Effector CD8-positive, alpha-beta T cell (primary cell): ENCODE measurements around the gene CYP1B1.
A peak's percentile ranks its signal among the peaks of the same experiment; 100 is the strongest.
"Not testable (repeated sequence)": the region's sequence is repeated elsewhere in the genome, so short reads cannot be mapped to it uniquely, and the experiment has no call there.

ENCODE experiments used
- DNase-seq: peaks from one replicate; lab custom pipeline; 2025; lab: John Stamatoyannopoulos, UW
- total RNA-seq, 4 experiments: gene quantifications; one replicate each; lab custom pipeline; 2026; lab: John Stamatoyannopoulos, UW

The CYP1B1 gene
- 0 to 3.1 (median 0.13) reads per million in 4 experiments for total RNA-seq

GRCh38 chr2:38075507-38076151, at the start of gene CYP1B1:
TSS of gene CYP1B1 (minus strand) at chr2:38076151. CDS start at chr2:38075388, 763 bp downstream.
- no peak for DNase-seq

- no peak for DNase-seq
Measured at GRCh38 chr2:38125007-38125406, 49.1 kb upstream of the CYP1B1 start.

DNA sequence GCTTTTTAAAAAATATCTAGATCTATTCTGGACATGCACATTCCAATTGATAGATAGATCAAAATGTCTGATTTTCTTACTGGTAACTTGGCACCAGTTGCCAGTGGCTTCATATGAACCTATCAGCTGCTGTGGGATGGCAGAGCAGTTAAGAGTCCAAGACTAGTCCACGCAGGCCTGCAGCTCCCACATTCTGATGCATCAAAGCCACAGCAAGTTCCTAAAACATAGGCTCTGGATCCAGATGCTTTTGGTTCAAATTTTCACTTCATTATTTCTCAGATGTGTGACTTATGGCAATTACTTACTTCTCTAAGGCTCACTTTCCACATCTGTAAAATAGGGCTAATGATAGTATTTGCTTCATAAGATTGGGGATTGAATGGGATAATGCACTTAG, 48.0 kb upstream of the CYP1B1 start:
- no peak for DNase-seq

- DNase-seq = no peak
Measured at GRCh38 chr2:38122344-38122743, 46.4 kb upstream of the CYP1B1 start.

DNA sequence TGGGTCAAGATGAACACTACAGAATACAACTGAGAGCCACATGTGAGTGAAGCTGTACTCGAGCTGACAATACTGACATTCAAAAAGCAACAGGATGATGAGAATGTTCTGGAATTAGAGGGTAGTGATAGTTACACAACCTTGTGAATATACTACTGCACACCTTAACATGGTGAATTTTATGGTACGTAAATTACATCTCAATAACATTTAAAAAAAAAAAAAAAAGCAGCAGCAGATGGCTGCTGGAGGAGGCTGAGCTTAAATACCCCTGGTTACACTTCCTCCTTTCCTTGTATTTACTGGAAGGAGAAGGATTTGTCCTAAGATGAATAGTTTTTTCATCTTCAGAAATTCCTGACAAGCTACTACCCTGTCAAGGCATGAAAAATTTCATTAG, 45.5 kb upstream of the CYP1B1 start:
- DNase-seq = no peak

DNA sequence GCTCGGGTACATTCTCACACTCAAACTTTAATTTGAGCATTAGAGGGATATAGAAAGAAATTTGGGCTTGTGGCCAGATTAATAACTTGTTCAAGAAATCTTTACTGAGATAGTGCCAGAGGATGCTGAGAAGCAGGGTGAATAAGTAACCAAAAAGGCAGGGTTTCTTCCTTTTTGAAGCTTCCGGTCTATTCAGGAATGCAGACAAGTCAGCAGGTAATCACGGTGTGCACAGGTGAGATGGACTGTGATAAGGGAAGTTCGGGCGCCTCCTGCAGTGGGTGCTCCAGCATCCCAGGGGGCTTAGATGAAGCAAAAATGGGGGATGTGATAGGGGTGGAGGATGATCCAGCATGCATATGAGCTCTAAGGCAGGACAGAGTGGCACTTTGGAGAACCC, 44.9 kb upstream of the CYP1B1 start:
- no peak for DNase-seq

- DNase-seq = no peak
Measured at GRCh38 chr2:38120264-38120592, 44.3 kb upstream of the CYP1B1 start.

GRCh38 chr2:38116762-38117161, 40.8 kb upstream of the CYP1B1 start:
- DNase-seq = no peak

DNA sequence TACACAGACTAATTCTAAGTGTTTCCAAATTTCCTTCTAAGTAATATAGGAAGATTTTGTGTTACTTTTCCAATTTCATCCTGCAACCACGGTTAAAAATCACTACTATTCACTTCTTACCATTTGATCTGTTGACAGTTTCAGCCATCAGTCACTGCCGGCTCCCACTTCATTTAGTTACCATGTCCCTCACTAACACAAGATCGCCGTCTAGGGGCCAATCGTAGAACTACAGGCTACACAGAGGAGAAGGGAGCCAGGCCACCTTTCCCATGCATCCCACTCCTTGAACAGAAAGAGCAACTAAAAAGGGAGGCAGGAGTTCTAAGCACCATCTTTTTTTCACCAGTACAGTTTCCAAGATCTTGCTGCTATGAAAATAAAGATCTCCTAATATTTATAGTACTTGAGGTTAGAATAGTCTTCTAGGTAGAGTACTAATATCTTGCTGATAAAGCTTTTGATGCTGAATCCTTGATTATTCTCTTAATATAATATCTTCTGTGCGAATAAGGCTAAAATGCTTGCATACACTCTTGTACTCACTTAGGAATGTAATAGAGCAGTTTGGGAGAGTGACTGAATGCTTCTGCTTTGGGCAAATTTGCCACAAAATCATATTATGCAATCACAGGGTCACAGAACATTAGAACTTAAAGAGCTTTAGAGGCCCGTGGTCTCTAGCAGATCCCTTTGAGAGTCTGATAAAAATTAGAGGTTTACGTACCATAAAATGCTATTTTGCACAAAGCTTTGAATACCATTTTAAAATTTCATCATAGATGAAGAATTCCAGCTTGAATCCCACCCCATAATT, 39.5 kb upstream of the CYP1B1 start:
- peak; percentile 33 for DNase-seq

GRCh38 chr2:38113981-38114708, 38.2 kb upstream of the CYP1B1 start:
- no peak for DNase-seq

DNA sequence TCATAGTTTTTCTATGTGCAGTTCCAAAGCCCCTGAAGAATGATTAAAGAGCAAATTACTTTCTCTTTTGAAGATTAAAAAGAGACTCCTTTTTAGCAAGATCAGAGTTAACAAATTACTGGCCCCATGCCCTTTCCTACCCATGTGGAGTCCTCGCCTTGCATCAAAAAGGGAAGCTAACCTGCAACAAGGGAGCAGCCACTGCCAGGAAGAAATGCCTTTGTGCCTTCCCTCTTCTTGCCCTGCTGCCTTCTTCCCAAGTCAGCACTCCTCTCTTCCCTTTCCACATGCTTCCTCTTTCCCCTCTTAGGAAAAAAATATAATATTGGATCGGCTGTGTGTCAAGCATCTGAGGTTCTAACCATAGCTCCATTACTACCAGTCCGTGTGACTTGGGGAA, 37.1 kb upstream of the CYP1B1 start:
- no peak for DNase-seq

- DNase-seq = not testable (repeated sequence)
Measured at GRCh38 chr2:38111350-38111749, 35.4 kb upstream of the CYP1B1 start.

DNA sequence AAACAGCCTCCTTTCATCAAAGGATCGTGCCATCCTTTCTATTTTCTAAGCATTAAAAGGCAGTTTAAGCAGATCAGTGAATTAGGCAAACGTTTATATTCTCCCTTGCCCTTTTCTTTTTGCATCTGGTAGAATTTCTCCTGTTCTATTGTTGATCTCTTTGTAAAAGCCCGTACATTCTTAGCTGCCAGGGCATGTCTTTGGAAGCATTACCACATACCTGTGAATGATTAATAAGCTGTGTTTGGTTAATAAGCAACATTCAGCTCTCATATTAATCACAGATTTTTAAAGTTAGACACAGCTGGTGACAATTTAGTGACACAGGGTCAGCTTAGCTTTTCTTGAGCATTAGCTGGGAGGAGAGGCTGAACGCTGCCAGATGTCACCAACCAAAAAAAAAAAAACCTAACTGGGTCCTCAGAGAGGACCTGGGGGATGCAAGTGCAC, 33.8 kb upstream of the CYP1B1 start:
- no peak for DNase-seq

DNA sequence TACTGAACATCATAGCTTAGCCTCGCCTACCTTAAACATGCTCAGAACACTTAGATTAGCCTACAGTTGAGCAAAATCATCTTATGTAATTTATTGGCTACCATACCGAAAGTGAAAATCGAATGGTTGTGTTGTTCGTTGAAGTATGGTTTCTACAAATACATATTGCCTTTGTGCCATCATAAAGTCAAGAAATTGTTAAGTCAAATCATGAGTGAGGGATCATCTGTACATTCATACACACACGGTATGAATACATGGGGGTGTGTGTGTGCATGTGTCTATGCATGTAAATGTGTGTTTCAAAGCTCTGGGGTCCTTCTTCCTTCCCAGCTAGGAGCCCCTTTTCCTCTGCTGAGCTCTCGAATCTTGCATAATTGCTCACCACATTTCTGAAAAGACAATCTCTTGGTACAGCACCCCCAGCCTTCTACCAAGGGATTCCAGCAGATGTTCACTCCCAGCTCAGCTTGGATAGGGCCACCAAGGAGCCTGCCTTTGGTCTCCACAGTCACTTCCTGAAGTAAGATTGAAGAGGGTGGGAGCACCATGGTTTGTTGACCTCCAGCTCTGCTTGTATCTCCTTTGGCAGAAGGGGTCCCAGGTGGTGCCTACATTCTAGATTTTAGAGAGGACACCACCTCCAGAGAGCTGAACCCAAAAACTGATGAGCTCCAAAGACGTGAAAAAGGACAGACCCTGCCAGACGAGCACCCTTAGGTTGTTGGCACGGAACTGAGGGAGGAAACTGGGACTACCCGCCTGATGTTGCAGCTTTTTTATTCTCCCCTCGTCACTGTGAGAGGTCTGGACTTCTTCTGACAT, 33.2 kb upstream of the CYP1B1 start:
- DNase-seq = no peak

DNA sequence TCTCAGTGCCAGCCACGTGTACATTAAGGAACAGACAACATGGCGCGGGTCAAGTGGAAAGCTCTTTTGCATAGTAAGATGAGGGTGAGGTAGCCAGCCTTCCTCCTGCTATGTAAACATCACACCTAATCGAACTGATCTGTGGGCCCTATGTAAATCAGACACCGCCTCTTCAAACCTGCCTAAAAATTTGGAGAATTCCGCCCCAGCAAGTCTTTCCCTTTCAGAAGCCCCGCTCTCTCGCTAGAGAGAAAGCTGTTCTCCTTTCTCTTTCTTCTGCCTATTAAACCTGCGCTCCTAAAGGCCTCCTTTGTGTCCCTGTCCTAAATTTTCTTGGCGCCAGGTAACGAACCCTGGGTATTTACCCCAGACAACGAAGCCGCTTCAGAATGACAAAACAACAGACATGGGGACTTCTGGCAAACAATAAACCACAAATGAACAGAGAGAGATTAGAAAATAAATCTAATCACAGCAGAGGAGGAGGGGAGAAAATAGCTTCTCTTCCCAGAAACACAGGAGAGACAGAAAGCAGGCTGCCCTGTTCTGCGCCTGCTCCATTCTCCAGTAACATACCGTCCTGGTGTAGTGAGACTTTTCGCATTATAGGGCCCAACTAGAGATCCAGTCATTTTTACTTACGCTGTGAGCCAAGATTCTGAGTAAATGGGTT, 31.9 kb upstream of the CYP1B1 start:
- no peak for DNase-seq

GRCh38 chr2:38106405-38107094, 30.6 kb upstream of the CYP1B1 start:
- no peak for DNase-seq

- no peak for DNase-seq
Measured at GRCh38 chr2:38105922-38106321, 30.0 kb upstream of the CYP1B1 start.

DNA sequence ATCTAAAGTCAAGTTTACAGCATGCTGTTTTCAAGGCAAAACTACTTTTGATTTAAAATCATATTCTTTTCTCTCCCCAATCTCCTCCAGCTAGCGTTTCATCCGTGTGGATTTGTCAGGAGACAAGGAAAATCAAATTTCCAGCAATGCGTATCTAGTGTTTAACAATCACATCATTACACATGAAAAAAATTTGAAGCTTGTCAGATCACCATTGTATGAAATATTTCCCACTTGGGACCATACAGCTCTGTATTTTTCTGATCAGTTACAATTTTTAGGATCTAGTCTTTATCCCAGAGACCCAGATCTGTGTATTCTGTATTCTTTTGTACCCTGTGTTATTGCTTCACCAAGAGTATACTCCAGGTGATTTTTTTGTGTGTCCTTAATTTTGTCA, 28.6 kb upstream of the CYP1B1 start:
- no peak for DNase-seq

DNA sequence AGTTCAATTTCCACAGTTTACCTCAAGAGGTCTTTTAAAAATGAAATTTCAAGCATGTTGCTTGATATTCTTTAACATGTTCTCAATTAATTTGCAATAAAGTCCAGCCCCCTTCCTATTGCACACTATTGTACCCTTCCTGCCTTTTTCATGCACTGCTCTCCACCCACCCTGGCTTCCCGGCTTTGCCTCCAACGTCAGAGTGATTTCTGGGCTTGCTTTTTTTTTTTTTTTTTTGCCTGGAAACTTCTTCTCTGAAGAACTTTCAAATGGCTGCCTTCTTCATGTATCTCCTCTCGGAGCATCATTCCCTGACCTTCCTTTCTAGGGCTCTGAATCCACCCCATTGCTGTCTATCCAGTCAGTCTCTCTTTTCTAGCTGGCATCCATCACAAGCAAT, 24.4 kb upstream of the CYP1B1 start:
- DNase-seq = no peak

DNA sequence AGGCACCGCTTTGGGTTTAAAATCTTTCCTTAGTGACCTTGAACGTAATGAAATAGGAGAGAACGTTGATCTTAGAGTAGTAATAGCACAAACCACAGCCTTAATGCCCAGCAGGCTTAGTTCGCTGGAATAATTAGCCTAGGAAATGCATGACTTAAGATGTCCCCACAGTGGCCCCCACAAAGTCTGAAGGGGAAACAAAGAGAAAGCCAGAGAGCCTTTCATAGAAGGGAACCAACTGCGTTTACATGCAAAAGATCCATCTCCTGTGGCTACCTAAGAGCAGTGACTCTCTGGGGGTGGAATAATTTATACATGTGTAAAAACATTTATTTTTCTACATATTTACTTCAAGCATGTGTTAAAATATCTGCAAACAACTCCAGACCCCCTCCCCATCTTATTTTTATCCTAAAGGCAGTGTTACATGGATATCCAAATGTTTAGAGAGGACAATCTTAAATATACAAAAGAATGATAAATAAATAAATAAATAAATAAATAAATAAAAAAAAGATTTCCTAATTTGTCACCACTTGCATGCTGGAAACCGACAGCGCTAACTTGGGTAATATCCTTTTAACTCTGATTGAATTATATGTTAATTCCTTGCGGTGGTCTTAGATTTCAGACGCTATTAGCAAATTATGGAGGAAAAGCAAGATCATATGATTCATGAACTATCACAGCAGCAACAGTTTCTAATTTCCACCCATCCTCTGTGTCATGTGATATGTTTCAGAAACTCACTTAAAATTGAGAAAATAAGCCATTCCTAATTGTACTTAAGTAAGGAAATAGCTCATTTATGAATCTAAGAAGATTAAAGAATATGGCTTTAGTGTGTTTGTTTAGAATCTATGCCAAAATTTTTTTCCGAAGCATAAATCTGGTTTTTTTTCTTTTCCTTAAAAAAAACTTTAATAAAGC, 23.4 kb upstream of the CYP1B1 start:
- no peak for DNase-seq
